Kidney epithelial cell (primary cell): ENCODE results near the gene PABPN1L. TPM values are rescaled to one million over a fixed set of nuclear protein-coding genes. Genes with fewer than 3 reads are reported as not detected.

Source experiments
- DNase-seq: peaks from one replicate; pipeline ENCODE4 v3.0.0-alpha.2; 2010; ENCODE audit warnings: low read depth
- H3K27me3 ChIP-seq: 2 replicates; pipeline ENCODE4 v1.6.0; 2011; ENCODE audit warnings: low read length; ENCODE audit not compliant: control insufficient read depth, insufficient read depth
- H3K36me3 ChIP-seq: 2 replicates; pipeline ENCODE4 v1.5.1; 2011; ENCODE audit warnings: low read length; ENCODE audit not compliant: control insufficient read depth, insufficient read depth
- H3K4me3 ChIP-seq: 2 replicates; pipeline ENCODE4 v1.5.1; 2011; ENCODE audit warnings: low read depth, mild to moderate bottlenecking, control low read depth, low read length
- total RNA-seq: library from RNA; depleted of rRNA; stranded (reverse); fragments of >200 nt; gene quantifications from 2 replicates; pipeline ENCODE4 v1.2.3, GENCODE V29; 2015
- TF ChIP-seq, protein P1 (sequence below): IDR thresholded peaks from 2 replicates; pipeline ENCODE4 v1.5.1; 2011; ENCODE audit warnings: mild to moderate bottlenecking, moderate library complexity, low read length, control low read depth, inconsistent platforms; ENCODE audit not compliant: insufficient read depth, poor library complexity, severe bottlenecking

Gene PABPN1L
- total RNA-seq, 1 donor from 2014 or later: not detected

DNA sequence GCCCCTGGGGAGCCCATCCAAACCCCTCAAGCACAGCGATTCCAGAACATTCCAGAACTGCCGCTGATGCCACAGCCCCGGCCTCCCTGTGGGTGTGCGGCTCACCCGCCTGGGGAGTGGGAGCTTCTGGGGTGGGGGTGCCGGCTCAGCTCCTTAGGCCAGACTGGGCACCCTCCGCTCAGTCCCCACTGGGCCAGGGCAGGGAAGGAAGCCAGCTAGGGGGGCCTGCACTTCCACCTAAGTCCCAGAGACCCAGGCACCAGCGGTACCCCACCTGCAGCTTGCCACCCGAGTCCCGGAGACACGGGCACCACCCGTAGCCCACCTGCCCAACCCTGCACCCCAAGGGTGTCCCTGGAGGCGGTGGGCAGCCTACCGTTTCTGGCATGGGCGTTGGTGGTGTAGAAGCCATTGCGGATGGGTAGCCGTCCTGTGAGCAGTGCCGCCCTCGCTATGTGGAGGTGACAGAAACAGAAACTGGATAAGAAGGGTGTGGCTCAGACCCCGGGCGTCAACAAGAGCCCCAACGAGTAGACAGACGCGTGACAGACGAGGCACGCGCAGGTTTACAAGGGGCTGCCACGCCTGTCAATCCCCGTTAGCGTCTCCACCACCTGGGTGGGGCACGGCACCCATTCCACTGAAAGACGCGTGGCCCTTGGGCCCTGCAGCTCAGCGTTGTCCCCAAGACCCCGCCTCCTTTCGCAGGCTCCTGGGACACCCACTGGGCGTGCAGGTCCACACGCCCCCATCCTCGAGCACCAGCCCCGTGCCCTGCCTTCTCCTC, 24.7 kb downstream of the PABPN1L start:
- Histone ChIP-seq H3K27me3 (no peaks in the 10 kb centered on the region), H3K4me3 (no peak overlapping the region), H3K36me3 (no peaks in the 10 kb centered on the region)
- DNase-seq: no peak
- TF ChIP-seq, protein P1, sequence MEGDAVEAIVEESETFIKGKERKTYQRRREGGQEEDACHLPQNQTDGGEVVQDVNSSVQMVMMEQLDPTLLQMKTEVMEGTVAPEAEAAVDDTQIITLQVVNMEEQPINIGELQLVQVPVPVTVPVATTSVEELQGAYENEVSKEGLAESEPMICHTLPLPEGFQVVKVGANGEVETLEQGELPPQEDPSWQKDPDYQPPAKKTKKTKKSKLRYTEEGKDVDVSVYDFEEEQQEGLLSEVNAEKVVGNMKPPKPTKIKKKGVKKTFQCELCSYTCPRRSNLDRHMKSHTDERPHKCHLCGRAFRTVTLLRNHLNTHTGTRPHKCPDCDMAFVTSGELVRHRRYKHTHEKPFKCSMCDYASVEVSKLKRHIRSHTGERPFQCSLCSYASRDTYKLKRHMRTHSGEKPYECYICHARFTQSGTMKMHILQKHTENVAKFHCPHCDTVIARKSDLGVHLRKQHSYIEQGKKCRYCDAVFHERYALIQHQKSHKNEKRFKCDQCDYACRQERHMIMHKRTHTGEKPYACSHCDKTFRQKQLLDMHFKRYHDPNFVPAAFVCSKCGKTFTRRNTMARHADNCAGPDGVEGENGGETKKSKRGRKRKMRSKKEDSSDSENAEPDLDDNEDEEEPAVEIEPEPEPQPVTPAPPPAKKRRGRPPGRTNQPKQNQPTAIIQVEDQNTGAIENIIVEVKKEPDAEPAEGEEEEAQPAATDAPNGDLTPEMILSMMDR: no peak

DNA sequence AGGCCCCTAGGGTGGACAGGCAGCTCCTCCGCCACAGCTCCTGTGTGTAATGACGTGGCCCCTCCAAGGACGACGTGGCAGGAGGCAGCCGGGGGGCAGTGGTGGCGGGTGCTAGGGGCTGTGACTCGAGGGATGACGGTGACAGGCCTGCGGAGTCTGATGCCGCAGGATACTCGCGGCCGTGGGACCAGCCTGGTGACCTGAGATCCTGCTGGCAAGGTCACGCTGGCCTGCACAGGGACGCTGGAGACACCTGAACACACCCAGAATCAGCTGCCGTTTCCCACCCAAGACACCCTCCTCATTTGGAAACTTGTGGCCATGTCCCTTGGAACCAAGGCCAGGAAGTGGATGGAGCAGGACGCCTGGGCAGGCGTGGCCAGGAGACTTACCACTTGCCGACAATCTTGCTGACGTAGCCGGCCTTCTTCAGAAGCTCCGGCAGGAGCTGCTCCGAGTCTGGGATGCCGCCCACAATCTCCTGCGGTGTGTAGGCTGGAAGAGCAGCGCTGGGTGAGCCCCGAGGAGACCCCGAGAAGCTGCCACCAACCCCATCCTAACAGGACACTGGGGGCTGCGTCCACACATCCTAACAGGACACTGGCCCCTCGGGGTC, 25.8 kb downstream of the PABPN1L start:
- Histone ChIP-seq H3K36me3 (no peaks in the 10 kb centered on the region), H3K4me3 (no peak overlapping the region), H3K27me3 (no peaks in the 10 kb centered on the region)
- no peak for DNase-seq
- TF ChIP-seq, protein P1: no peak

DNA sequence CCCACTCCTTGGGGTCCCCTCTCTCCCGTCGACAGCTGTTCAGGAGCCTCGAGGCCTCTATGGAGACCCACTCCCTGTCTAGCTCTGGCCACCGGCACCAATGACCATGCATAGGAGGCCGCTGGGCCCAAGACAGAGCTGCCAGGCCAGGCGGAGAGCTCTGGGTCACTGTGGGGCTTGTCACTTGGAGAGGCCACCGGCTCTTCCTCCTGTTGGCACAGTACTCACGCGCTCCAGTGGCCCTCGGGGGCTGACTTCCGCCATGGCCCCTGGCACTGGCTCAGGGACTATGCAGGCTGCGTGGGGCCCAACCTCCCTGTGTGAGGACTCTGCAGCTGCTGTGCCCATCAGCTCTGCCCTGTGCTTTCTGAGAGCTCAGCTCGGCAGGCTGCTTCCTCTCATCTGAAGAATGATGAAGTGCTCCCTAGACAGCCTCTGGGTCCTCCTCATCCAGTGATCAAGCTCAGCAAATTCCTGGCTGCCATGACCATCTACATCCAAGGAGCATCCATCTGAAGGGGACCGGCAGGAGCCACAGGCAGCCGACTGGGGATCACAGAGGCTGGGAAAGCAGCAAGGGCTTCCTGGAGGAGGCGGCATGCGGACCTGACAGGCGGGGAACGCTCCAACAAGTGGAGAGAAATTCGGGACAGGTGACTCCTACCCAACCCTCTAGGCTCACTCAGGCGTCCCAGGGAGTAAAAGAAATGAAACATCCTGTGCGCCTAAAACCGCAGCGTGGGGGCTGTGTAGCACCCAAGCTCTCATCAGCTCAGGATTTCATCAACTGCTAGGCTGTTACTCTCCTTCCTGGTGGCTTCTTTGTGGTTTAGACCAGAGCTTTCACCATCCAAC, 26.5 kb downstream of the PABPN1L start:
- no peaks in the 10 kb centered on the region for H3K36me3 ChIP-seq
- H3K4me3 ChIP-seq: no peak overlapping the region
- no peak for DNase-seq
- TF ChIP-seq, protein P1: no peak
- no peaks in the 10 kb centered on the region for H3K27me3 ChIP-seq

DNA sequence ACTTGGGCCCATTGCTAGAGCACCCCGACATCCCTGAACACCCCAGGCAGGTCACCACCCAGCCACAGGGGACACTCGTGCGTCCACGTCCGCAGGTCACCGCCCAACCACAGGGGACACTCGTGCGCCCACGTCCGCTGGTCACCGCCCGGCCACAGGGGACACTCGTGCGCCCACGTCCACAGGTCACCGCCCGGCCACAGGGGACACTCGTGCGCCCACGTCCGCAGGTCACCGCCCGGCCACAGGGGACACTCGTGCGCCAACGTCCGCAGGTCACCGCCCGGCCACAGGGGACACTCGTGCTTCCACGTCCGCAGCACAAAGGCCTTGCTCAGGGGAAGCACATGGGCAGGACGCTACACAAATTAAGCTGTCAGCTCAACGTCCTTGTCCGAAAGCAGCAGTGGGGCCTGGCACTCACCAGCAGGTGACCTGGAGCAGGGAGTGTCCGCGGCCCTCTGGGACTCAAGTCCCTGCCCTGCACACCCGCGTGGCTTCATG, 27.4 kb downstream of the PABPN1L start:
- no peak for DNase-seq
- Histone ChIP-seq H3K36me3 (no peaks in the 10 kb centered on the region), H3K27me3 (no peaks in the 10 kb centered on the region), H3K4me3 (no peak overlapping the region)
- TF ChIP-seq, protein P1: peak; percentile 21

DNA sequence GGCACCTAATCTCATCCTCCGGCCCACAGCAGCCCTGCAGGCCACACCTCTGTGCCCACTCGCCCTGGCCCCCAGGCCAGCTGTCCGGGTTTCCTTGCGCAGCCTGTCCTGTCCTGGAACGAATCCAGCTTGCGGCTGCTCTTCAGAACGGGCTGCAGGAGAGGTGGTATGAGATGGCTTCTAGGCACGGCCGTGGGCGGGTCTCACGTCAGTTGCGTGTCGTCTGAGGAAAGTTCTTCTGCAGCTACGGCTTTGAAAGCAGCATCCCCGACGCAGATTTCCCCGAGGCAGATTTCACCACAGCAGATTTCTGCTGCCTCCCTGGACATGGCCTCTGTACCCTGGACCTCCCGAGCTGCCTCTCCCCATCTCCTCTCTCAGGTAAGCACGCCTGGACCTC, 27.9 kb downstream of the PABPN1L start:
- DNase-seq: no peak
- TF ChIP-seq, protein P1: no peak
- Histone ChIP-seq H3K27me3 (no peaks in the 10 kb centered on the region), H3K4me3 (no peak overlapping the region), H3K36me3 (no peaks in the 10 kb centered on the region)
